ENCODE results near the gene ATAD3C.
"Not testable (repeated sequence)": the region's sequence is repeated elsewhere in the genome, so short reads cannot be mapped to it uniquely, and the experiment has no call there.

ATAD3C gene

DNA sequence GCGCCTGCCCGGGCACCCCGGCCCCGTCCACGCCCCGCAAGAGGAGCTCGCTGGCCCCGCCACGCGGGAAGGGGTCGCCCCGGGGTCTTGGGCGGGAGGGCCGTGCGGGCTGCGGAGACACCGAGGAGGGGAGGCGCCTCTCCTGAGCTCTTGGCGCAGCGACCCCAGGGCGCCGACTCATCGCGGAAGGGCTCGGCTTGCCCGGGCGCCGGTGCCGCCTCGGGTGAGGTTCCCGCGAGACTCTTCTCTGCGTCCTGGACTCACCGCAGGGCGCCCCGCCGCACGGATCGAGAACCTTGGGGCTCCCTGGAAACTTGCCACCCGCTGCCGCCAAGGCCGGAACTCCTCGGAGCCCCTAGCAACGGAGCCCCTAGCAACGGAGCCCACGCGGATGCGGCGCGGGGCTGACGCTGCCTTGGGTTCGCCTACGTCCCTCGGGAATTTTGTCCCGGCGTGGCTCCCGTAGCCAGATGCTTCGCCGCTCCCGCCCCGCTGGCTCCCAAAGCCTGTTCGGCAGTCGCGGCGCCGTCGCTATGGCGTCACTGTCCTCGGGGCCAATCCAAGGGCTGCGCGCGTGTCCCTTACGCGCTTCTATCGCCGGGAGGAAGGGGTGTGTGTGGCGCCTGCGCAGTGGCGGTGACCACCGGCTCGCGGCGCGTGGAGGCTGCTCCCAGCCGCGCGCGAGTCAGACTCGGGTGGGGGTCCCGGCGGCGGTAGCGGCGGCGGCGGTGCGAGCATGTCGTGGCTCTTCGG lies 62.2 kb downstream of the ATAD3C start, which contains the start of gene ATAD3A:
Gene ATAD3A (plus strand): TSS at position 630 of the 753 bp plus-strand sequence. CDS start 107 bp downstream, at position 737.
- Histone ChIP-seq H3K9me3 (ENCODE audit: low read length) (no peaks in the 10 kb centered on the region), H3K4me3 (ENCODE audit: low read length) (peak within 1 kb of the TSS; percentile 77), H3K4me1 (ENCODE audit: insufficient read depth, low read length) (peaks cover 3% of the 10 kb centered on the region), H3K27me3 (ENCODE audit: insufficient read depth, low read length) (no peaks in the 10 kb centered on the region), H2AFZ (ENCODE audit: low read depth, low read length) (peak within 1 kb of the TSS; percentile 65), H3K36me3 (ENCODE audit: insufficient read depth, low read length) (peaks cover 10% of the 10 kb centered on the region)

DNA sequence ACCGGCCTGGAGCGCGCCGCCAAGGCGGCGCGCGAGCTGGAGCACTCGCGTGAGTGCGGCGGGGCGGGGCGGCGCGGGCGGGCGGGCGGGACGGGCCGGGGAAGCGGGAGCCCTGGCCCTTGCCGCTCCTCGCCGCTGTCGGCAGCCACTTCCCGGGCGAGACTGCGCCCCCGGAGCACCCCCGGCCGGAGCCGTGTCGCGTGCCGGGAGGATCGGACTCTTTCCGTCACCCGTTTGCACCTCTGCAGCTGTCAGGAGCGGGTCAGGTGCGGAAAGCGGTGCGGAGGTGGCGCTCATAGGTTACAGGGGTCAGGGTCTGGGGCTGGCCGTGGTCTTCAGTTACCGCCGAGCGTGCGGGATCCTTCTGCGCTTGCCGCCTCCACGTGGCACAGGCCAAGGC lies 62.9 kb downstream of the ATAD3C start:
- H3K9me3 ChIP-seq (ENCODE audit: low read length); H3K4me1 ChIP-seq (ENCODE audit: insufficient read depth, low read length); H2AFZ ChIP-seq (ENCODE audit: low read depth, low read length); H3K27me3 ChIP-seq (ENCODE audit: insufficient read depth, low read length): not testable (repeated sequence)
- peaks cover 12% of the 10 kb centered on the region for H3K36me3 ChIP-seq (ENCODE audit: insufficient read depth, low read length)
- peak overlapping the region; percentile 66 for H3K4me3 ChIP-seq (ENCODE audit: low read length)

DNA sequence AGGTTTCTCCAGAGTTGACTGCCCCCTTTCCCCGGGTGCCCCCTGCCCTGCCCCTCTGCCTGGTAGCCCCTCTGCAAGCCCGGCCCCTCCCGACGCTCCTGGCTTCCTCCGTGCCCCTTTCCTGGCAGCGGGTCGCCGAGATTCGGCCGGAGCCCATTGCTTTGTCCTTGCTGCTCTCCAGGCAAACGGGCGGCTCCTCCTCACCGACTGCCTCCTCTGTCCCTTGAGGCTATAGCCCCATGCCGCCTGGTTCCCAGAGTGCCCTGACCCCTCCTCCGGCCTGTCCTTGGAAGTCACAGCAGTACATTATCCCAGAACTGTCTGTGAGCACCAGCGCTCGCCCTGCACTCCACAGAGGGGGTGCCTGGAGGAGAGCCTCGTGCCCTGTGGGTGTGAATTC lies 64.2 kb downstream of the ATAD3C start:
- H2AFZ ChIP-seq (ENCODE audit: low read depth, low read length); H3K27me3 ChIP-seq (ENCODE audit: insufficient read depth, low read length); H3K4me3 ChIP-seq (ENCODE audit: low read length); H3K9me3 ChIP-seq (ENCODE audit: low read length); H3K4me1 ChIP-seq (ENCODE audit: insufficient read depth, low read length): not testable (repeated sequence)
- H3K36me3 ChIP-seq (ENCODE audit: insufficient read depth, low read length) = peaks cover 22% of the 10 kb centered on the region

DNA sequence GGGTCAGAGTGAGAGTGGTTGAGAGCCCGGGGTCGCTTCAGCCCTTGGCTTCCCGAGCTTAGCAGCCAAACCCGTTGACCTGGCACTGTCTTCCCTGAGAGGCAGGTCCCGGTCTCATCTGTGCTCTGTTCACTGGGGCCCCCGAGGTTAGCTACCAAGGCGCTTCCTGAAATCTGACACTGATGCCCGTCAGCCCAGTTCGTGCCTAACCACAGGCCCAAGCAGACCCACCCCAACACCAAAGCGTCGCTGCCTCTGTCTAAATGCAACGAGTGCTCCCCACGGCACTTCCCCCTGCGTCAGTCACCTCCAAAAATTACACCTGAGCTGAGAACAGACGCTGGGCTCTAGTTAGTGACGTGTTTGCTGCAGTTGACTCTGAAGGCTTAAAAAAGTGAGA lies 64.9 kb downstream of the ATAD3C start:
- not testable (repeated sequence) for H3K4me3 ChIP-seq (ENCODE audit: low read length); H3K4me1 ChIP-seq (ENCODE audit: insufficient read depth, low read length); H3K27me3 ChIP-seq (ENCODE audit: insufficient read depth, low read length); H3K9me3 ChIP-seq (ENCODE audit: low read length); H2AFZ ChIP-seq (ENCODE audit: low read depth, low read length)
- peaks cover 23% of the 10 kb centered on the region for H3K36me3 ChIP-seq (ENCODE audit: insufficient read depth, low read length)

DNA sequence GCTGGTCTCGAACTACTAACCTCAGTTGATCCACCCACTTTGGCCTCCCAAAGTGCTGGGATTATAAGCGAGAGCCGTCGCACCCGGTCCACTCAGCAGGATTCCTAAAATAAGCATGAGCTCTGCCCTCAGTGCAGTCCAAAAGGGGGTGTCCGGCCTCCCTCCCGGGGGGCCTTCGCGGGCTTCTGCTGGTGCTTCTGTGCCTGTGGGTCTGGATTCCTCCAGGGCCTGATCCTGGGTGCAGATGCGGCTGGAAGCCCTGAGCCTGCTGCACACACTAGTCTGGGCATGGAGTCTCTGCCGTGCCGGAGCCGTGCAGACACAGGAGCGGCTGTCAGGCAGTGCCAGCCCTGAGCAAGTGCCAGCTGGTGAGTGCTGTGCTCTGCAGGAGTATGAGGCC lies 67.4 kb downstream of the ATAD3C start:
- H3K4me1 ChIP-seq (ENCODE audit: insufficient read depth, low read length); H3K4me3 ChIP-seq (ENCODE audit: low read length); H2AFZ ChIP-seq (ENCODE audit: low read depth, low read length); H3K27me3 ChIP-seq (ENCODE audit: insufficient read depth, low read length); H3K9me3 ChIP-seq (ENCODE audit: low read length): not testable (repeated sequence)
- H3K36me3 ChIP-seq (ENCODE audit: insufficient read depth, low read length) = peaks cover 31% of the 10 kb centered on the region

DNA sequence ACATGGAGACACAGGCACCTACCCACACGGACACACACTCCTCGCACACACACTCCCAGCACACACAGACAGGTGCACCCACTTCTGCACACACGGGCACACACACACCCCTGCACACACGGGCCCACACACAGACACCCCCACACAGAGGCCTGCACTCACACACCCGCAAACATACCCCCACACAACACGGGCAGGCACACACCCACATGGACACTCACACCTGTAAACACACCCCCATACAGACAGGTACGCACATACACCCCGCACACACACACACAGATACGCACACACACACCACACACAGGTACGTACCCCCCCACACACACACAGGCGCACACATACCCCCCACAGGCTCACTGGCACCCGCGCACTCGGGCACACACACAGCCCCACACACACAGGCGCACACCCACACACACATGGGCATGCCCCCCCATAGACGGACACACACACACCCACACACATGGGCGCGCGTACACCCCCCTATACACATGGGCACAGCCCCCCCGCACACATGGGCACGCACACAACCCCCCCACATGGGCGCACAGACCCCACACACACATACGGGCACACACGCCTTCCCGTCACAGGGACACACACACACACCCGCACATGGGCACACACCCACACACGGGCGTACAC lies 68.6 kb downstream of the ATAD3C start:
- Histone ChIP-seq H3K27me3 (ENCODE audit: insufficient read depth, low read length) (no peaks in the 10 kb centered on the region), H3K9me3 (ENCODE audit: low read length) (no peaks in the 10 kb centered on the region), H3K4me3 (ENCODE audit: low read length) (no peak overlapping the region), H3K4me1 (ENCODE audit: insufficient read depth, low read length) (no peaks in the 10 kb centered on the region), H3K36me3 (ENCODE audit: insufficient read depth, low read length) (peaks cover 31% of the 10 kb centered on the region), H2AFZ (ENCODE audit: low read depth, low read length) (no peak overlapping the region)

DNA sequence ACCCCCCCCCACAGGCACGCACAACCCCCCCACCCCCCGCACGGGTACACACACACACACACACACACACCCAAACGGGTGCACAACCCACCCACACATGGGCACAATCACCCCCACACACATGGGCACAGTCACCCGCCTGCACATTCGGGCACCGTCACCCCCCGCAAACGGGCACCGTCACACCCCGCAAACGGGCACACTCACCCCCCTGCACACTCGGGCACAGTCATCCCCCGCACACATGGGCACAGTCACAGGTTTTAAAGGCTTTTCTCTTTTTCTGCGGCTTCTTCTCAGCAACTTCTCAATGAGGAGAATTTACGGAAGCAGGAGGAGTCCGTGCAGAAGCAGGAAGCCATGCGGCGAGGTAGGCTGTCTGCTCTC lies 69.1 kb downstream of the ATAD3C start:
- H2AFZ ChIP-seq (ENCODE audit: low read depth, low read length); H3K4me3 ChIP-seq (ENCODE audit: low read length); H3K9me3 ChIP-seq (ENCODE audit: low read length); H3K27me3 ChIP-seq (ENCODE audit: insufficient read depth, low read length); H3K4me1 ChIP-seq (ENCODE audit: insufficient read depth, low read length): not testable (repeated sequence)
- peaks cover 36% of the 10 kb centered on the region for H3K36me3 ChIP-seq (ENCODE audit: insufficient read depth, low read length)
